HepG2 (cell line): Measurements from ENCODE around the gene SNX19. TPM values are rescaled to one million over a fixed set of nuclear protein-coding genes. Genes with fewer than 3 reads are reported as not detected.

ENCODE experiments used
- KAT2B ChIP-seq: fragments of 150-350 bp; IDR thresholded peaks from 2 replicates; pipeline ENCODE4 v1.6.1; 2014; ENCODE audit warnings: low read depth, low read length, borderline replicate concordance
- KDM4B ChIP-seq: sonication (generic); formaldehyde crosslinking; IDR thresholded peaks from 2 replicates; pipeline ENCODE4 v1.4.0; 2020; ENCODE audit warnings: missing genetic modification reagents
- MYNN ChIP-seq: sonication (generic); formaldehyde crosslinking; IDR thresholded peaks from 2 replicates; pipeline ENCODE4 v1.4.0; 2020; ENCODE audit warnings: mild to moderate bottlenecking, low read depth, missing genetic modification reagents
- POLR2AphosphoS2 ChIP-seq: IDR thresholded peaks from 2 replicates; pipeline ENCODE4 v1.6.1; 2011; ENCODE audit warnings: low read depth, low read length, improper control_type of control experiment
- ZSCAN22 ChIP-seq: sonication (generic); formaldehyde crosslinking; IDR thresholded peaks from 2 replicates; pipeline ENCODE4 v1.4.0; 2020; ENCODE audit warnings: mild to moderate bottlenecking, missing genetic modification reagents
- polyA plus RNA-seq, 8 experiments: library from polyadenylated mRNA; depleted of rRNA in 3 of 8; stranded (reverse) in 7 of 8; unstranded in 1 of 8; fragments of >200 nt; fragmentation: Illumina TruSeq in 4 of 8; extraction: Trizol in 4 of 8; gene quantifications; 2 replicates each; pipeline versions ENCODE4 v1.2.1 to v1.2.3, GENCODE V29; 2011 to 2016; ENCODE audit warnings: low read depth in 4 of 8, missing spikeins in 1 of 8, mixed read lengths in 1 of 8; ENCODE audit not compliant: insufficient read depth in 1 of 8
- total RNA-seq, 5 experiments: library from RNA; depleted of rRNA; stranded (reverse); fragments of >200 nt; fragmentation: Illumina TruSeq; extraction: Trizol; gene quantifications; 2 replicates each; pipeline ENCODE4 v1.2.3, GENCODE V29; 2016; ENCODE audit warnings: low read depth in 1 of 5
- TF ChIP-seq, protein P1 (sequence below): sonication (generic); formaldehyde crosslinking; IDR thresholded peaks from 2 replicates; pipeline ENCODE4 v1.4.0; 2020; ENCODE audit warnings: missing genetic modification reagents; ENCODE audit errors: not compliant biosample characterization
- TF ChIP-seq, protein P2 (sequence below): IDR thresholded peaks from 2 replicates; pipeline ENCODE4 v1.6.1; 2016; ENCODE audit warnings: mild to moderate bottlenecking
- TF ChIP-seq, protein P3 (sequence below): sonication (generic); formaldehyde crosslinking; IDR thresholded peaks from 2 replicates; pipeline ENCODE4 v1.8.1; 2022; ENCODE audit warnings: low read depth, mild to moderate bottlenecking, missing genetic modification reagents
- TF ChIP-seq, protein P4 (sequence below): sonication (generic); formaldehyde crosslinking; IDR thresholded peaks from 2 replicates; pipeline ENCODE4 v1.5.1; 2020; ENCODE audit warnings: mild to moderate bottlenecking, missing genetic modification reagents, borderline replicate concordance
- TF ChIP-seq, protein P5 (sequence below): sonication (generic); formaldehyde crosslinking; IDR thresholded peaks from 2 replicates; pipeline ENCODE4 v1.4.0; 2020; ENCODE audit warnings: mild to moderate bottlenecking, missing genetic modification reagents
- TF ChIP-seq, protein P6 (sequence below), 2 experiments: fragments of 450-650 bp in 1 of 2; sonication (generic) in 1 of 2; formaldehyde crosslinking; IDR thresholded peaks; 2 replicates each; pipeline versions ENCODE4 v1.5.0 to v1.8.0; 2020 to 2022; ENCODE audit warnings: mild to moderate bottlenecking in 1 of 2, missing genetic modification reagents in 1 of 2
- TF ChIP-seq, protein P7 (sequence below): sonication (generic); formaldehyde crosslinking; IDR thresholded peaks from 2 replicates; pipeline ENCODE4 v1.8.1; 2023; ENCODE audit warnings: mild to moderate bottlenecking, moderate library complexity, missing genetic modification reagents
- TF ChIP-seq, protein P8 (sequence below): IDR thresholded peaks from 2 replicates; pipeline ENCODE4 v1.6.1; 2016; ENCODE audit warnings: low read depth, borderline replicate concordance

Gene SNX19
- total and polyA plus RNA-seq, 2 of the 13 experiments (the other 11 are each of a cell fraction or from before 2014, with no cell fraction given), result 0.13 to 0.27 TPM

DNA sequence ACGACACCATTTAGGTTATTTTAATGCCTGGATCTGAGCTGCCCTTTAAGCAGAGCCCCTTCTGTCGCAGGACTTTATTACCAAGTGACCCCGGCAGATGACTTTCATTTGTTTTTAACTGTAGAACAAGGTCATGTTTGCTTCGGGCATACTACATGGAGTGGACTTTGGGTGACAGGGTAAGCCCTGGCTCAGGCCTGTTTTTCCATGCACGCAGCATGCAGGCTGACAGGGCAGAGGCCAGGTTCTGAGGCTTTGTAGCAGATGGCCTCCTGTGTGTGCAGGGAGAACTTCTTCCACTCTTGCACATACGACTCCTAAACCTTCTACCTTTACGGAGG lies 50.5 kb downstream of the SNX19 start (continued):
- TF ChIP-seq, protein P1, sequence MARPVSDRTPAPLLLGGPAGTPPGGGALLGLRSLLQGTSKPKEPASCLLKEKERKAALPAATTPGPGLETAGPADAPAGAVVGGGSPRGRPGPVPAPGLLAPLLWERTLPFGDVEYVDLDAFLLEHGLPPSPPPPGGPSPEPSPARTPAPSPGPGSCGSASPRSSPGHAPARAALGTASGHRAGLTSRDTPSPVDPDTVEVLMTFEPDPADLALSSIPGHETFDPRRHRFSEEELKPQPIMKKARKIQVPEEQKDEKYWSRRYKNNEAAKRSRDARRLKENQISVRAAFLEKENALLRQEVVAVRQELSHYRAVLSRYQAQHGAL (CRISPR knock-in tag), result no peak
- TF ChIP-seq, protein P2, sequence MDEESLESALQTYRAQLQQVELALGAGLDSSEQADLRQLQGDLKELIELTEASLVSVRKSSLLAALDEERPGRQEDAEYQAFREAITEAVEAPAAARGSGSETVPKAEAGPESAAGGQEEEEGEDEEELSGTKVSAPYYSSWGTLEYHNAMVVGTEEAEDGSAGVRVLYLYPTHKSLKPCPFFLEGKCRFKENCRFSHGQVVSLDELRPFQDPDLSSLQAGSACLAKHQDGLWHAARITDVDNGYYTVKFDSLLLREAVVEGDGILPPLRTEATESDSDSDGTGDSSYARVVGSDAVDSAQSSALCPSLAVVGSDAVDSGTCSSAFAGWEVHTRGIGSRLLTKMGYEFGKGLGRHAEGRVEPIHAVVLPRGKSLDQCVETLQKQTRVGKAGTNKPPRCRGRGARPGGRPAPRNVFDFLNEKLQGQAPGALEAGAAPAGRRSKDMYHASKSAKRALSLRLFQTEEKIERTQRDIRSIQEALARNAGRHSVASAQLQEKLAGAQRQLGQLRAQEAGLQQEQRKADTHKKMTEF (CRISPR knock-in tag), result 0 out of 2 replicates have a peak, but pooled peaks have one; percentile 37
- TF ChIP-seq, protein P3, sequence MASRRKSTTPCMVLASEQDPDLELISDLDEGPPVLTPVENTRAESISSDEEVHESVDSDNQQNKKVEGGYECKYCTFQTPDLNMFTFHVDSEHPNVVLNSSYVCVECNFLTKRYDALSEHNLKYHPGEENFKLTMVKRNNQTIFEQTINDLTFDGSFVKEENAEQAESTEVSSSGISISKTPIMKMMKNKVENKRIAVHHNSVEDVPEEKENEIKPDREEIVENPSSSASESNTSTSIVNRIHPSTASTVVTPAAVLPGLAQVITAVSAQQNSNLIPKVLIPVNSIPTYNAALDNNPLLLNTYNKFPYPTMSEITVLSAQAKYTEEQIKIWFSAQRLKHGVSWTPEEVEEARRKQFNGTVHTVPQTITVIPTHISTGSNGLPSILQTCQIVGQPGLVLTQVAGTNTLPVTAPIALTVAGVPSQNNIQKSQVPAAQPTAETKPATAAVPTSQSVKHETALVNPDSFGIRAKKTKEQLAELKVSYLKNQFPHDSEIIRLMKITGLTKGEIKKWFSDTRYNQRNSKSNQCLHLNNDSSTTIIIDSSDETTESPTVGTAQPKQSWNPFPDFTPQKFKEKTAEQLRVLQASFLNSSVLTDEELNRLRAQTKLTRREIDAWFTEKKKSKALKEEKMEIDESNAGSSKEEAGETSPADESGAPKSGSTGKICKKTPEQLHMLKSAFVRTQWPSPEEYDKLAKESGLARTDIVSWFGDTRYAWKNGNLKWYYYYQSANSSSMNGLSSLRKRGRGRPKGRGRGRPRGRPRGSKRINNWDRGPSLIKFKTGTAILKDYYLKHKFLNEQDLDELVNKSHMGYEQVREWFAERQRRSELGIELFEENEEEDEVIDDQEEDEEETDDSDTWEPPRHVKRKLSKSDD (CRISPR knock-in tag), result no peak
- no peak for TF ChIP-seq POLR2AphosphoS2
- TF ChIP-seq, protein P4, sequence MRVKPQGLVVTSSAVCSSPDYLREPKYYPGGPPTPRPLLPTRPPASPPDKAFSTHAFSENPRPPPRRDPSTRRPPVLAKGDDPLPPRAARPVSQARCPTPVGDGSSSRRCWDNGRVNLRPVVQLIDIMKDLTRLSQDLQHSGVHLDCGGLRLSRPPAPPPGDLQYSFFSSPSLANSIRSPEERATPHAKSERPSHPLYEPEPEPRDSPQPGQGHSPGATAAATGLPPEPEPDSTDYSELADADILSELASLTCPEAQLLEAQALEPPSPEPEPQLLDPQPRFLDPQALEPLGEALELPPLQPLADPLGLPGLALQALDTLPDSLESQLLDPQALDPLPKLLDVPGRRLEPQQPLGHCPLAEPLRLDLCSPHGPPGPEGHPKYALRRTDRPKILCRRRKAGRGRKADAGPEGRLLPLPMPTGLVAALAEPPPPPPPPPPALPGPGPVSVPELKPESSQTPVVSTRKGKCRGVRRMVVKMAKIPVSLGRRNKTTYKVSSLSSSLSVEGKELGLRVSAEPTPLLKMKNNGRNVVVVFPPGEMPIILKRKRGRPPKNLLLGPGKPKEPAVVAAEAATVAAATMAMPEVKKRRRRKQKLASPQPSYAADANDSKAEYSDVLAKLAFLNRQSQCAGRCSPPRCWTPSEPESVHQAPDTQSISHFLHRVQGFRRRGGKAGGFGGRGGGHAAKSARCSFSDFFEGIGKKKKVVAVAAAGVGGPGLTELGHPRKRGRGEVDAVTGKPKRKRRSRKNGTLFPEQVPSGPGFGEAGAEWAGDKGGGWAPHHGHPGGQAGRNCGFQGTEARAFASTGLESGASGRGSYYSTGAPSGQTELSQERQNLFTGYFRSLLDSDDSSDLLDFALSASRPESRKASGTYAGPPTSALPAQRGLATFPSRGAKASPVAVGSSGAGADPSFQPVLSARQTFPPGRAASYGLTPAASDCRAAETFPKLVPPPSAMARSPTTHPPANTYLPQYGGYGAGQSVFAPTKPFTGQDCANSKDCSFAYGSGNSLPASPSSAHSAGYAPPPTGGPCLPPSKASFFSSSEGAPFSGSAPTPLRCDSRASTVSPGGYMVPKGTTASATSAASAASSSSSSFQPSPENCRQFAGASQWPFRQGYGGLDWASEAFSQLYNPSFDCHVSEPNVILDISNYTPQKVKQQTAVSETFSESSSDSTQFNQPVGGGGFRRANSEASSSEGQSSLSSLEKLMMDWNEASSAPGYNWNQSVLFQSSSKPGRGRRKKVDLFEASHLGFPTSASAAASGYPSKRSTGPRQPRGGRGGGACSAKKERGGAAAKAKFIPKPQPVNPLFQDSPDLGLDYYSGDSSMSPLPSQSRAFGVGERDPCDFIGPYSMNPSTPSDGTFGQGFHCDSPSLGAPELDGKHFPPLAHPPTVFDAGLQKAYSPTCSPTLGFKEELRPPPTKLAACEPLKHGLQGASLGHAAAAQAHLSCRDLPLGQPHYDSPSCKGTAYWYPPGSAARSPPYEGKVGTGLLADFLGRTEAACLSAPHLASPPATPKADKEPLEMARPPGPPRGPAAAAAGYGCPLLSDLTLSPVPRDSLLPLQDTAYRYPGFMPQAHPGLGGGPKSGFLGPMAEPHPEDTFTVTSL (CRISPR knock-in tag), result peak; percentile 75; the same call in 1 of the 2 replicates
- TF ChIP-seq, protein P5, sequence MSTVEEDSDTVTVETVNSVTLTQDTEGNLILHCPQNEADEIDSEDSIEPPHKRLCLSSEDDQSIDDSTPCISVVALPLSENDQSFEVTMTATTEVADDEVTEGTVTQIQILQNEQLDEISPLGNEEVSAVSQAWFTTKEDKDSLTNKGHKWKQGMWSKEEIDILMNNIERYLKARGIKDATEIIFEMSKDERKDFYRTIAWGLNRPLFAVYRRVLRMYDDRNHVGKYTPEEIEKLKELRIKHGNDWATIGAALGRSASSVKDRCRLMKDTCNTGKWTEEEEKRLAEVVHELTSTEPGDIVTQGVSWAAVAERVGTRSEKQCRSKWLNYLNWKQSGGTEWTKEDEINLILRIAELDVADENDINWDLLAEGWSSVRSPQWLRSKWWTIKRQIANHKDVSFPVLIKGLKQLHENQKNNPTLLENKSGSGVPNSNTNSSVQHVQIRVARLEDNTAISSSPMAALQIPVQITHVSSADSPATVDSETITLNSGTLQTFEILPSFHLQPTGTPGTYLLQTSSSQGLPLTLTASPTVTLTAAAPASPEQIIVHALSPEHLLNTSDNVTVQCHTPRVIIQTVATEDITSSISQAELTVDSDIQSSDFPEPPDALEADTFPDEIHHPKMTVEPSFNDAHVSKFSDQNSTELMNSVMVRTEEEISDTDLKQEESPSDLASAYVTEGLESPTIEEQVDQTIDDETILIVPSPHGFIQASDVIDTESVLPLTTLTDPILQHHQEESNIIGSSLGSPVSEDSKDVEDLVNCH (CRISPR knock-in tag), result no peak
- TF ChIP-seq KAT2B, result no peak
- no peak for TF ChIP-seq ZSCAN22 (CRISPR knock-in tag)
- 0 out of 2 replicates have a peak, but pooled peaks have one; percentile 49 for TF ChIP-seq KDM4B (CRISPR knock-in tag)
- TF ChIP-seq, protein P6, sequence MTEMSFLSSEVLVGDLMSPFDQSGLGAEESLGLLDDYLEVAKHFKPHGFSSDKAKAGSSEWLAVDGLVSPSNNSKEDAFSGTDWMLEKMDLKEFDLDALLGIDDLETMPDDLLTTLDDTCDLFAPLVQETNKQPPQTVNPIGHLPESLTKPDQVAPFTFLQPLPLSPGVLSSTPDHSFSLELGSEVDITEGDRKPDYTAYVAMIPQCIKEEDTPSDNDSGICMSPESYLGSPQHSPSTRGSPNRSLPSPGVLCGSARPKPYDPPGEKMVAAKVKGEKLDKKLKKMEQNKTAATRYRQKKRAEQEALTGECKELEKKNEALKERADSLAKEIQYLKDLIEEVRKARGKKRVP (CRISPR knock-in tag; IDR thresholded peaks at IDR 0.05), result peak in 1 of 2 experiments; percentile 41; a peak in 2 of 4 replicates
- TF ChIP-seq, protein P7, sequence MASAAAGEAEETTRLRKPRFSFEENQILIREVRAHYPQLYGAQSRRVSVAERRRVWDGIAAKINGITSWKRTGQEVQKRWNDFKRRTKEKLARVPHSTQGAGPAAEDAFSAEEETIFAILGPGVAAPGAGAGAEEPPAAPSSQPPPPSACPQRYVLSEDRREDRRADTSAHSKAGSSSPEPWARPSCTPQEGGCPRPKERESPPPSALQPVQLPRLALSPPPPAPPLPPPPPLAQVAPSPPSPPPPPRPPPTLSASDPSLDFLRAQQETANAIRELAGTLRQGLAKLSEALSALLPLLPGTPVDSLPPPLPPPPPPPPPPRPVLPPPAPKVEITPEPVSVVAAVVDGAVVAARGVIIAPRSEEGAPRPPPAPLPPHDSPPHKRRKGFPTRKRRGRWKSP (CRISPR knock-in tag), result no peak
- TF ChIP-seq, protein P8, sequence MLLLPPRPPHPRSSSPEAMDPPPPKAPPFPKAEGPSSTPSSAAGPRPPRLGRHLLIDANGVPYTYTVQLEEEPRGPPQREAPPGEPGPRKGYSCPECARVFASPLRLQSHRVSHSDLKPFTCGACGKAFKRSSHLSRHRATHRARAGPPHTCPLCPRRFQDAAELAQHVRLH (CRISPR knock-in tag), result no peak
- no peak for TF ChIP-seq MYNN (CRISPR knock-in tag)
